HG02973 (cell line): ENCODE measurements around the gene RNF8.
"Not testable (repeated sequence)": the region's sequence is repeated elsewhere in the genome, so short reads cannot be mapped to it uniquely, and the experiment has no call there.

Source experiments
- ATAC-seq: cut with Tn5 transposase; IDR thresholded peaks from one replicate; pipeline ENCODE4 v1.9.1; 2021; ENCODE audit warnings: moderate library complexity; ENCODE audit not compliant: unreplicated experiment

RNF8 gene, protein sequence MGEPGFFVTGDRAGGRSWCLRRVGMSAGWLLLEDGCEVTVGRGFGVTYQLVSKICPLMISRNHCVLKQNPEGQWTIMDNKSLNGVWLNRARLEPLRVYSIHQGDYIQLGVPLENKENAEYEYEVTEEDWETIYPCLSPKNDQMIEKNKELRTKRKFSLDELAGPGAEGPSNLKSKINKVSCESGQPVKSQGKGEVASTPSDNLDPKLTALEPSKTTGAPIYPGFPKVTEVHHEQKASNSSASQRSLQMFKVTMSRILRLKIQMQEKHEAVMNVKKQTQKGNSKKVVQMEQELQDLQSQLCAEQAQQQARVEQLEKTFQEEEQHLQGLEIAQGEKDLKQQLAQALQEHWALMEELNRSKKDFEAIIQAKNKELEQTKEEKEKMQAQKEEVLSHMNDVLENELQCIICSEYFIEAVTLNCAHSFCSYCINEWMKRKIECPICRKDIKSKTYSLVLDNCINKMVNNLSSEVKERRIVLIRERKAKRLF

DNA sequence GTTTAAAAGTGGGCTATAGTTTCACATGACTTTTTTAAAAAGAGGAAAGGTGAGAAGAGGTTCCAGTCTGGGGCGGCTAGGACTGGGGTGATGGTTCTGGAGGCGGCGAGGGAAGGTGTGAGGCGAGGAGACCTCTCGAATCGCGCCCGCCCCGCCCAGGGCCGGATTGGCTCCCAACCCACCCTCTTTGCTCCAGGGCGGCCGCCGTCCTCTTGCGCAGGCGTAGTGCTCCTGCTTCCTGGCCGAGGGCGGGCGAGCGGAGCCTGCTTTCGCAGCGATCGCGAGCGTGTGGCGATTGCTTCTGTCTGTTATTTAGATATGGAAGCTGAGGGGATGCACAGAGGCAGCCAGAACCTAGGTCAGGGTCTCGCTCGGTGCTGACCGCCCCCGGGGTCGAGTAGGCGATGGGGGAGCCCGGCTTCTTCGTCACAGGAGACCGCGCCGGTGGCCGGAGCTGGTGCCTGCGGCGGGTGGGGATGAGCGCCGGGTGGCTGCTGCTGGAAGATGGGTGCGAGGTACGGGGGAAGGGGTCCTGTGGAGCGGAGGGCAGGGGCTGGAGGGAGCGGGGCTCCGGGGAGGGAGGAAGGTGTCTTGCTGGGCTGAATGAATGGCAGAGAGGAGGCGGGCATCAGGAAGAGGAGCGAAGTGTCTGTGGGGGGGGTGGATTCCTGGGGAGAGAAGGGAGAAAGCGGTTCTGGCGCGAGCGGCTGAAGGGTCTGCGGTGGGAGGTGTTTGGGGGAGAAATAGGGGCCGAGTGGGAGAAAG, at the start of gene RNF8:
Gene RNF8 (plus strand): TSS at position 223 of the 765 bp plus-strand sequence. CDS start 182 bp downstream, at position 405.
- ATAC-seq: peak; percentile 84

DNA sequence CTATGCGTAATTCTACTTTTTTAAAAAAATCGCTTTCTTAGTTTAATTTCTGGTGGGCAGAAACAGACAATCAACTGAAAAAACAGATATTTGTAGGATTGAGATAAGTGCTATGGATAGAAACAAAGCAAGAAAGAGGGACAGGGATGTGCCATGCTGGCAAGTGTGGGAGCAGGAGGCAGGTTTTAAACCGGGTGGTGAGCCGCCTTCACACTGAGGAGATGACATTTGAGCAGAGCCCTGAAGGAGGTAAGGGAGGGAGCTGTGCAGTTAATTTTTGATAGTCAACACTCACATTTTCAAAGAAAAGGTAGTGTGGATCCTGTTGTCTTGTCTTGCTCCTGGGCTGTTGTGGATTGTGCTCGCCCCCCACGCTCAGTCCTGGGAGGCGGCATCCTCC, 49.0 kb upstream of the RNF8 start:
- ATAC-seq: no peak

DNA sequence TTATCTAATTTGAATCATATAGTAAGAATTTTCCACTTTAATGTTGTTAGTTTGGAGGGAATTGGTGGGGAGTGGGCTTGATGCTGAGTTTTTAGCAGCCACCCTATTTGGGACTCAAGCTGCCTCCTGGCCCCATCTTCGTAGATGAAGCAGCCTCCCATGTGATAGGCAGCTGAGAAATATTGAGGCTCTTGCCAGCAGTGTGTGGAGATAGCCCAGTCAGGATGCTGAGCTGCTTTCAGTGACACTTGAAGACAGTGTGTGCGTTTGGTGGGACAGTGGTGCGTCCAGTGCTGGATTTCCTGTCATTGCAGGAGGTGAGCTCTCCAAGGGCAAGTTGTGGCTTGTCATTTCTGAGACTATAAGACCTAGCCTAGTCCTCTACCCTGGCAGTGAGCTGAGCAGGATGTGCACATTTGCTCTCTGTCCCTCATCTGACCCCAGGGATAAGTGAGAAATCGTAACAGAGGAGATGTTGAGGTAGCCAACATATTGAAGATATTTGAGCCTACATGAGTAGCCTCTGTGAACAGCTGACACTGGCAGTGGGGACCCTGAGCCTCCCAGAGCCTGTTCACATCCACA, 47.9 kb upstream of the RNF8 start:
- ATAC-seq: no peak

GRCh38 chr6:37306624-37307222, 47.1 kb upstream of the RNF8 start:
- ATAC-seq: no peak

- not testable (repeated sequence) for ATAC-seq
Measured at GRCh38 chr6:37307484-37307883, 46.3 kb upstream of the RNF8 start.

GRCh38 chr6:37308069-37308815, 45.5 kb upstream of the RNF8 start:
- ATAC-seq: no peak

GRCh38 chr6:37309046-37309445, 44.7 kb upstream of the RNF8 start:
- ATAC-seq: no peak

DNA sequence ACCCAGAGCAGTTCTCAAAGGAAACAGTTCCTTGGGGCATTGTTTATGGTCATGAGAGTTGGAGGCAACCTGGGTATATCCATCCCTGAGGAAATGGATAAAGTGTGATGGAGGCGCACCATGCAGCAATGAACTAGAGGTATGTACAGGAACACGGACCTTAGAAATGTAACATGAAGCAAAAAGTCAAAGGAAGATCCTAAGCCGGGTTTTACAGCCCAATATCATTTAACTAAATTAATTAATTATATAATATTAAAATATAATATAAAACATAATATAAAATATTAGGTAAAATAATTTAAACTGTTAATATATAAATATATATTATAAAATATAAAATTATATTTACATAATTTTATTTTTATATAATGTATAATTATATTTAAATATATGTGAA, 44.1 kb upstream of the RNF8 start:
- ATAC-seq: no peak

DNA sequence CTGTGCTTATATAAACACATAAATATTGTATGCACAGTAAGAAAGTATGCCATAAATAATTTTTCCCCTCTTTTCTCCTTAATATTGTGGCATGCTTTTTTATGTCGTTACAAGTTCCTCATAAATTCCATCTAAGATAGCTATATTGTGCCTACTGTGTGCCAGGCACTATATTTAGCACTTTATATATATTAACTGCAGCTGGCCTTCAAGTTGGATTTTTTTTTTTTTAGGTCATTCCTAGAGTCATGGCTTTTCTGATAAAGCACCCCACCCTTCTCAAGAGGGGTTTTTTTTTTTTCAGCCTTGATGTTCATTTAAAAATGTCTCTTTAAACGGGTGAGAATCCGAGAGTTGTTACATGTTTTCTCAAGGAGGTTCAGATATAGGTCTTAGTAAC, 42.8 kb upstream of the RNF8 start:
- no peak for ATAC-seq

- ATAC-seq: no peak
Measured at GRCh38 chr6:37311741-37312473, 41.9 kb upstream of the RNF8 start.

DNA sequence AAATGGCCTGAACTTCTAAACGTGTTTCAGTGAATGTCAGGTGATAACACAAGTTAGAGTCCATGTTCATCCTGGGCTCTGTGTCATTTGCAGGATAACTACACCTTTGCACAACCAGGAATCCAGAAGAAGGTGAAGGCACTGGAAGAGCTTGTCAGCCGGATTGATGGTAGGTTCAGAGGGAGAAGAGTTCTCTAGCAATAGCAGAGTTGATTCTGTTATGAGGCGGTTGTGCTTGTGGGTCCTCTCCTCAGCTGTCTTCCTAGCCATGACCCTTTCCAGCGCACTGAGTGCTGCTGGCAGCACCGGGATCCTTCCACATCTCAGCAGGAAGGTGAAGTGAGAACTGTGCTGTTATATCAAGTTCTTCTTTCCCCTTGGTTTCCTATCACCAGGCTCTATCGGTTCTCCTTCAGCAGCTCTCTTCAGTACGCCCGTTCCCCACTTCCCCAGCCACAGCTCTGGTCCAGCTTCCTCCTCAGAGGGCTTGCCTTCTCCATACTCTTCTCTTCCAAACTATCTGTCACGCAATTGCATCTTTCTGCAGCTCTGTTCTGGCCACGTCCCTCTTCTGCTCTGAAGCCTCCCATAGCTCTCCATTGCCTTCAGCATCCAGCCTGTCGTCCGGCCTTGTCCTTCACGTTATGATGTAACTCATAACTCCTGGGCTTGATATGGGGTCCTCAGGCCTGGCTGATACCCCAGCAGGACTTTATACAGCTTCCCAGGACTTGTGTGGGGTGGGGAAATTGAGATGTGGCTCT, 39.9 kb upstream of the RNF8 start:
- no peak for ATAC-seq

DNA sequence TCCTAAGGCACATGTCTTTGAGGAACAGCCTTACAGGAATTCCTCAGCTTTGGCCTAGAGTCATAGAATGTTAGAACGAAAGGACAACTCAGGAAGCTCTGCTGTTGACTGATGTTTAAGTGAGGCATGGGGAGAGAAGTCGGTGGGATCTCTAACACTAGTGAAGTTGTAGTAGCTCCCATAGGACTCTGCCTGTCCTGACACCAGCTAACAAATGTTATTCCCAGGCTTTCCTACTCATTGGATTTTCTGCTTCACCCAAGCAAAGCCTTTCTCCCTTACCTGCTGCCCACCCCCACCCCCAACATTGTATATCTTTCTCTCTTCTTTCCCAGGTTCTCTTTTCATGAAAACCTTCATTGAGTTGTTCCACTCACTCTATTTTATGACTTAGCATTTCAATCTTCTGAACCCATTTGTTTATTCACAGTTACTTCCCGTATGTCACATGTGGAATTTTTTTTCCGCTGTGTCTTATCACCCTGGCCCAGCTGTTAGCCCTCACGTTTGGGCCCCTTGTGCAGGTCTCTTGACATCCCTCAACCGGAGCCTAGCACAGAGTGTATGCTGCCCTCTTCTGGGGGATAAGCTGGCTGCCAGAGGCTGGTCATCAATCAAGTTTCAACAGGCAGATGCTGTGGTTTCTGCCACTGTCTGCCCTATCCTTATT, 39.2 kb upstream of the RNF8 start:
- no peak for ATAC-seq

DNA sequence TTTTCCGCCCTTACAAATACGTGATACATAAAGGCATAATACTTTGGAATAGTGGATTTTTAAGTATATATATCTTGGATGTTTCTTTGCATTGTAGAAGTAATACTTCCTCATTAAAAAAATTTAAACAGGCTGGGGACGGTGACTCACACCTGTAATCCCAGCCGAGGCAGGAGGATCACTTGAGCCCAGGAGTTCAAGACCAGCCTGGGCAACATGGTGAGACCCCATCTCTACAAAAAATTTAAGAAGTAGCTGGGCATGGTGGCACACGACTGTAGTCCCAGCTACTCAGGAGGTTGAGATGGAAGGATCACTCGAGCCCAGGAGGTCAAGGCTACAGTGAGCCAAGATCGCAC, 38.6 kb upstream of the RNF8 start:
- ATAC-seq: no peak

DNA sequence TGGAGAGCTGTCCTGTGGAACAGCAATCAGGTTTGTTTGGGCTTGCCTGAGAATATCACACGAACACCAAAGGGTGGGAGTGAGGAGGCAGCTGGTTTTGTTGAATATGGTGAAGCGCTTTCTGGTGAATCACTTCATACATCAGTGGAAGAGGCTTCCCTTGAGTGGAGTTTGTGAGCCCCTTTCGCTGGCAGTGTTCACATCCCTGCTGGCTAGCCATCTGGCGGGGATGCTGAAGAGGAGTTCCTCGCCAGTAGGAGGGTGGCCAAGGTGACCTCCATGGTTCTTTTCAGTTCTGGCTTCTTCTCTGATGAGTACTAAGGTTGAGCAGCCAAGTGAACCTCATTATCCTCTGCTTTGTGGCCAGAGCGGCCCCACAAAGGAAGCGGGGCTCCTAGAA, 37.7 kb upstream of the RNF8 start:
- no peak for ATAC-seq

GRCh38 chr6:37317312-37318038, 36.3 kb upstream of the RNF8 start:
- ATAC-seq: no peak

GRCh38 chr6:37319156-37319555, 34.6 kb upstream of the RNF8 start:
- ATAC-seq: no peak

DNA sequence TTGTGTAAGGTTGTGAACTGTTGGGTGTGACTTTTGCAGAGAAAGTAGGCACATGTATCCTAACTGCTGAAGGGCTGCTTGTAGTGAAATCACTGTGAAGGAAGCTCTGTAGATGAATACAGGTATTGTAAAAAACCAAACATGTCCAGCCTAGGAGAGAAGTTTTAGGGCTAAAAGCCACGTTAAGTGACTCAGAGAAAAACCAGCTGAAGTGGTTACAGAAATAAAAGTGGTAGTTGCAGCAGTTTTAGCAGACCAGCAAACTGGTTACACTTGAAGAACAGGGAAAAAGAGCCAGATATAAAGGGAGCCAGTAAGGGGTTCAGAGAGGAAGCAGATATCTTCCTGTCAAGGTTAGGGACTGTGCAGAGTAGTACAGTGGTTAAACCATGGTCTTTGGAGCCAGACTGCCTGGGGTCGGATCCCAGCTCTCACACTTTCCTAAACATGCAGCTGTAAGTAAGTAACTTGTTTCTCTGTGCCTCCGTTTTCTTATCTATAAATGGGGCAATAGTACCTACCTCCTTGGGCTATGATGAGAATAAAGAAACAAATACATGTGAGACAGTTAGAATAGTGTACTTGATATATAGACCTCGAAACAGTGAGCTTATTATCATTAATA, 33.8 kb upstream of the RNF8 start:
- no peak for ATAC-seq

- no peak for ATAC-seq
Measured at GRCh38 chr6:37320646-37321045, 33.1 kb upstream of the RNF8 start.
